K562 (cell line): ENCODE measurements around the gene EPB41L4B. TPM values are rescaled to one million over a fixed set of nuclear protein-coding genes. Genes with fewer than 3 reads are reported as not detected.
A peak's percentile ranks its signal among the peaks of the same experiment; 100 is the strongest.

ENCODE experiments used
- C11orf30 ChIP-seq: fragments of 450-650 bp; IDR thresholded peaks from 2 replicates; pipeline ENCODE4 v1.6.1; 2016; ENCODE audit warnings: low read depth, mild to moderate bottlenecking
- CBX5 ChIP-seq: IDR thresholded peaks from 2 replicates; pipeline ENCODE4 v1.6.1; 2014; ENCODE audit warnings: low read depth, borderline replicate concordance
- E2F5 ChIP-seq: sonication (generic); formaldehyde crosslinking; IDR thresholded peaks from 2 replicates; pipeline ENCODE4 v1.8.0; 2022; ENCODE audit warnings: mild to moderate bottlenecking, missing genetic modification reagents
- GTF3C2 ChIP-seq: IDR thresholded peaks from 3 replicates; pipeline ENCODE4 v1.6.1; 2011; ENCODE audit warnings: borderline replicate concordance, mild to moderate bottlenecking, moderate library complexity; ENCODE audit not compliant: insufficient read length; ENCODE audit errors: extremely low read depth
- ILF3 ChIP-seq: fragments of 450-650 bp; IDR thresholded peaks from 2 replicates; pipeline ENCODE4 v1.6.1; 2018; ENCODE audit warnings: antibody characterized with exemption, mild to moderate bottlenecking, moderate library complexity, borderline replicate concordance
- MAFF ChIP-seq: IDR thresholded peaks from 2 replicates; pipeline ENCODE4 v1.6.1; 2012; ENCODE audit warnings: low read length, improper control_type of control experiment
- MLX ChIP-seq, 2 experiments: fragments of 450-650 bp in 1 of 2; sonication (generic) in 1 of 2; formaldehyde crosslinking; conservative IDR thresholded peaks; 2 replicates each; pipeline versions ENCODE4 v1.4.0 to v1.8.1; 2020 to 2022; ENCODE audit warnings: mild to moderate bottlenecking in 1 of 2, missing genetic modification reagents in 1 of 2
- NEUROD1 ChIP-seq: fragments of 150-350 bp; IDR thresholded peaks from 2 replicates; pipeline ENCODE4 v1.6.1; 2014; ENCODE audit warnings: borderline replicate concordance, low read length, low read depth; ENCODE audit not compliant: partially characterized antibody
- SMARCB1 ChIP-seq: IDR thresholded peaks from 2 replicates; pipeline ENCODE4 v1.6.1; 2011; ENCODE audit warnings: improper control_type of control experiment, low read depth; ENCODE audit not compliant: insufficient read length
- SPI1 ChIP-seq: IDR thresholded peaks from 2 replicates; pipeline ENCODE4 v1.6.1; 2011; ENCODE audit warnings: low read depth, low read length, control low read depth, borderline replicate concordance
- TAL1 ChIP-seq: fragments of 450-650 bp; IDR thresholded peaks from 2 replicates; pipeline ENCODE4 v1.6.1; 2016; ENCODE audit warnings: mild to moderate bottlenecking
- USF2 ChIP-seq: sonication (generic); formaldehyde crosslinking; IDR thresholded peaks from 2 replicates; pipeline ENCODE4 v1.5.0; 2020; ENCODE audit warnings: missing genetic modification reagents
- ZBTB34 ChIP-seq: fragments of 250-450 bp; sonication (Bioruptor Pico); IDR thresholded peaks from 2 replicates; pipeline ENCODE4 v1.8.0; 2021; ENCODE audit warnings: mild to moderate bottlenecking, moderate library complexity
- ZNF12 ChIP-seq: sonication (generic); formaldehyde crosslinking; IDR thresholded peaks from 2 replicates; pipeline ENCODE4 v1.4.0; 2020; ENCODE audit warnings: mild to moderate bottlenecking, missing genetic modification reagents
- ZNF518B ChIP-seq: fragments of 250-450 bp; sonication (Bioruptor Pico); IDR thresholded peaks from 2 replicates; pipeline ENCODE4 v1.5.0; 2021; ENCODE audit warnings: mild to moderate bottlenecking, moderate library complexity
- polyA plus RNA-seq, 8 experiments: library from polyadenylated mRNA; depleted of rRNA in 4 of 8; stranded (reverse) in 5 of 8; unstranded in 3 of 8; fragments of >200 nt; fragmentation: Nextera tagmentation in 2 of 8; fragmentation: Illumina TruSeq in 1 of 8; extraction: Ambion mirVana in 2 of 8; extraction: Trizol in 1 of 8; gene quantifications; 2 replicates each; pipeline versions ENCODE4 v1.2.1 to v1.2.3, GENCODE V29; 2011 to 2014; ENCODE audit warnings: inconsistent platforms in 1 of 8, missing spikeins in 1 of 8
- total RNA-seq, 7 experiments: library from RNA; depleted of rRNA in 6 of 7; stranded (reverse); fragments of >200 nt in 6 of 7; fragmentation: Illumina TruSeq in 2 of 7; extraction: Trizol in 2 of 7; gene quantifications; 2 replicates each; pipeline versions ENCODE4 v1.2.1 to v1.2.3, GENCODE V29; 2011 to 2021; ENCODE audit warnings: low replicate concordance in 1 of 7

Gene EPB41L4B
- total and polyA plus RNA-seq, 9 of the 15 experiments (the other 6 are each of a cell fraction or from before 2014, with no cell fraction given): 0.09 to 0.38 (median 0.21) TPM

GRCh38 chr9:109311731-109312130 lies 9.1 kb downstream of the EPB41L4B start (continued):
- TF ChIP-seq ZNF518B (CRISPR knock-in tag) (no peak), CBX5 (no peak), ILF3 (no peak), ZNF12 (CRISPR knock-in tag) (no peak), TAL1 (peak; percentile 61), C11orf30 (no peak), SMARCB1 (no peak), GTF3C2 (no peak), E2F5 (CRISPR knock-in tag) (no peak), NEUROD1 (no peak), ZBTB34 (CRISPR knock-in tag) (no peak), MLX (CRISPR knock-in tag; conservative IDR thresholded peaks at IDR 0.05) (no peak), USF2 (CRISPR knock-in tag) (no peak), MAFF (no peak), SPI1 (no peak)
